ENCODE results near the gene RABGAP1L. TPM values are rescaled to one million over a fixed set of nuclear protein-coding genes. Genes with fewer than 3 reads are reported as not detected.

RABGAP1L gene
- total and polyA plus RNA-seq, 10 of the 15 experiments (the other 5 are each of a cell fraction or from before 2014, with no cell fraction given) = 5.8 to 194 (median 113) TPM

- ChIA-PET CTCF (no interaction called here), POLR2A (no interaction called here), SMC1A (ENCODE audit: uncharacterized antibody, unreplicated experiment) (no interaction called here), RAD21 (ENCODE audit: unreplicated experiment) (no interaction called here)
- H3K9ac ChIP-seq (ENCODE audit: control insufficient read depth, insufficient read depth, low read length) = no peak overlapping the region
- no peaks in the 10 kb centered on the region for H3K79me2 ChIP-seq (ENCODE audit: control insufficient read depth, insufficient read depth, low read length)
- FAIRE-seq (no peak), ATAC-seq (no peak), DNase-seq (ENCODE audit: low read depth, low spot score) (no peak)
- H3K4me1 ChIP-seq (ENCODE audit: control insufficient read depth, insufficient read depth, low read length) = peaks cover 3% of the 10 kb centered on the region; the same call in 1 of the 2 replicates
- BruUV-seq (replicated peaks) = no TSS peak
- H3K27me3 ChIP-seq (replicated peaks in 1 of 2; ENCODE audit: control insufficient read depth in 2 of 2, insufficient read depth in 2 of 2, low read length in 1 of 2) = no peaks in the 10 kb centered on the region
- TF ChIP-seq PAX5 (IDR thresholded peaks at IDR 0.05; ENCODE audit: borderline replicate concordance, low read depth, low read length) = no peak
- no peak for TF ChIP-seq GATAD2B (conservative IDR thresholded peaks at IDR 0.05; ENCODE audit: low read depth)
- TF ChIP-seq, protein P1, sequence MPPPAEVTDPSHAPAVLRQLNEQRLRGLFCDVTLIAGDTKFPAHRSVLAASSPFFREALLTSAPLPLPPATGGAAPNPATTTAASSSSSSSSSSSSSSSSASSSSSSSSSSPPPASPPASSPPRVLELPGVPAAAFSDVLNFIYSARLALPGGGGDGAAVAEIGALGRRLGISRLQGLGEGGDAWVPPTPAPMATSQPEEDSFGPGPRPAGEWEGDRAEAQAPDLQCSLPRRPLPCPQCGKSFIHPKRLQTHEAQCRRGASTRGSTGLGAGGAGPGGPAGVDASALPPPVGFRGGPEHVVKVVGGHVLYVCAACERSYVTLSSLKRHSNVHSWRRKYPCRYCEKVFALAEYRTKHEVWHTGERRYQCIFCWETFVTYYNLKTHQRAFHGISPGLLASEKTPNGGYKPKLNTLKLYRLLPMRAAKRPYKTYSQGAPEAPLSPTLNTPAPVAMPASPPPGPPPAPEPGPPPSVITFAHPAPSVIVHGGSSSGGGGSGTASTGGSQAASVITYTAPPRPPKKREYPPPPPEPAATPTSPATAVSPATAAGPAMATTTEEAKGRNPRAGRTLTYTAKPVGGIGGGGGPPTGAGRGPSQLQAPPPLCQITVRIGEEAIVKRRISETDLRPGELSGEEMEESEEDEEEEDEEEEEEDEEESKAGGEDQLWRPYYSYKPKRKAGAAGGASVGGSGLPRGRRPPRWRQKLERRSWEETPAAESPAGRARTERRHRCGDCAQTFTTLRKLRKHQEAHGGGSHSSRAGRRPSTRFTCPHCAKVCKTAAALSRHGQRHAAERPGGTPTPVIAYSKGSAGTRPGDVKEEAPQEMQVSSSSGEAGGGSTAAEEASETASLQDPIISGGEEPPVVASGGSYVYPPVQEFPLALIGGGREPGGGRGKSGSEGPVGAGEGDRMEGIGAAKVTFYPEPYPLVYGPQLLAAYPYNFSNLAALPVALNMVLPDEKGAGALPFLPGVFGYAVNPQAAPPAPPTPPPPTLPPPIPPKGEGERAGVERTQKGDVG (CRISPR knock-in tag; IDR thresholded peaks at IDR 0.05) = no peak
- no peak for TF ChIP-seq CHD1 (IDR thresholded peaks at IDR 0.05; ENCODE audit: low read depth, low read length)
- TF ChIP-seq SKIL (IDR thresholded peaks at IDR 0.05; ENCODE audit: low read depth, poor library complexity, severe bottlenecking) = no peak
- TF ChIP-seq, protein P2, sequence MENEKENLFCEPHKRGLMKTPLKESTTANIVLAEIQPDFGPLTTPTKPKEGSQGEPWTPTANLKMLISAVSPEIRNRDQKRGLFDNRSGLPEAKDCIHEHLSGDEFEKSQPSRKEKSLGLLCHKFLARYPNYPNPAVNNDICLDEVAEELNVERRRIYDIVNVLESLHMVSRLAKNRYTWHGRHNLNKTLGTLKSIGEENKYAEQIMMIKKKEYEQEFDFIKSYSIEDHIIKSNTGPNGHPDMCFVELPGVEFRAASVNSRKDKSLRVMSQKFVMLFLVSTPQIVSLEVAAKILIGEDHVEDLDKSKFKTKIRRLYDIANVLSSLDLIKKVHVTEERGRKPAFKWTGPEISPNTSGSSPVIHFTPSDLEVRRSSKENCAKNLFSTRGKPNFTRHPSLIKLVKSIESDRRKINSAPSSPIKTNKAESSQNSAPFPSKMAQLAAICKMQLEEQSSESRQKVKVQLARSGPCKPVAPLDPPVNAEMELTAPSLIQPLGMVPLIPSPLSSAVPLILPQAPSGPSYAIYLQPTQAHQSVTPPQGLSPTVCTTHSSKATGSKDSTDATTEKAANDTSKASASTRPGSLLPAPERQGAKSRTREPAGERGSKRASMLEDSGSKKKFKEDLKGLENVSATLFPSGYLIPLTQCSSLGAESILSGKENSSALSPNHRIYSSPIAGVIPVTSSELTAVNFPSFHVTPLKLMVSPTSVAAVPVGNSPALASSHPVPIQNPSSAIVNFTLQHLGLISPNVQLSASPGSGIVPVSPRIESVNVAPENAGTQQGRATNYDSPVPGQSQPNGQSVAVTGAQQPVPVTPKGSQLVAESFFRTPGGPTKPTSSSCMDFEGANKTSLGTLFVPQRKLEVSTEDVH (IDR thresholded peaks at IDR 0.05; ENCODE audit: low read depth, partially characterized antibody) = no peak
- TF ChIP-seq HCFC1 (IDR thresholded peaks at IDR 0.05; ENCODE audit: low read length) = no peak
- no peak for TF ChIP-seq FOXM1 (IDR thresholded peaks at IDR 0.05; ENCODE audit: low read depth, low read length)
- no peaks in the 10 kb centered on the region for H3K9me3 ChIP-seq (replicated peaks; ENCODE audit: control insufficient read depth, insufficient read depth, low read length)
- H3K4me2 ChIP-seq (ENCODE audit: control insufficient read depth, insufficient read depth) = no peak overlapping the region
- intact Hi-C loops (cut with micrococcal nuclease; ENCODE audit: unreplicated experiment) = no loop called here
- H2AFZ ChIP-seq (ENCODE audit: control insufficient read depth, low read depth, low read length) = no peak overlapping the region
- in situ Hi-C loops (cut with MboI) = no loop called here
- H3K27ac ChIP-seq (ENCODE audit: control insufficient read depth, insufficient read depth) = no peak overlapping the region
- H3K36me3 ChIP-seq (ENCODE audit: control insufficient read depth in 2 of 2, insufficient read depth in 2 of 2, low read length in 1 of 2) = peaks cover 0 to 8% of the 10 kb centered on the region in 2 experiments; a peak in 2 of 4 replicates
- no peaks in the 10 kb centered on the region for H4K20me1 ChIP-seq (ENCODE audit: control insufficient read depth, insufficient read depth)
- 89% methylated on average over 8 of the region's 8 CpGs for WGBS (ENCODE audit: insufficient coverage, insufficient replicate concordance, low lambda C conversion rate, missing lambda C conversion rate)
- no peak overlapping the region for H3K4me3 ChIP-seq
Measured at GRCh38 chr1:174364996-174365736, 205.8 kb downstream of the RABGAP1L start.

Measured in GM12878 (cell line).